Suppressor macrophage (primary cell): Measurements from ENCODE around the gene PCDHGB4.
A peak's percentile ranks its signal among the peaks of the same experiment; 100 is the strongest.
"Not testable (repeated sequence)": the region's sequence is repeated elsewhere in the genome, so short reads cannot be mapped to it uniquely, and the experiment has no call there.

Experiments
- DNase-seq, 4 experiments: peaks; one replicate each; pipeline ENCODE4 v3.0.0-alpha.2; 2020 to 2022
- total RNA-seq, 17 experiments: gene quantifications; one replicate each; lab custom pipeline; 2026; ENCODE audit warnings: mixed read lengths in 6 of 17, inconsistent platforms in 3 of 17; lab: John Stamatoyannopoulos, UW

Gene PCDHGB4
- 0.35 to 1.2 (median 0.54) reads per million in 17 experiments for total RNA-seq

DNA sequence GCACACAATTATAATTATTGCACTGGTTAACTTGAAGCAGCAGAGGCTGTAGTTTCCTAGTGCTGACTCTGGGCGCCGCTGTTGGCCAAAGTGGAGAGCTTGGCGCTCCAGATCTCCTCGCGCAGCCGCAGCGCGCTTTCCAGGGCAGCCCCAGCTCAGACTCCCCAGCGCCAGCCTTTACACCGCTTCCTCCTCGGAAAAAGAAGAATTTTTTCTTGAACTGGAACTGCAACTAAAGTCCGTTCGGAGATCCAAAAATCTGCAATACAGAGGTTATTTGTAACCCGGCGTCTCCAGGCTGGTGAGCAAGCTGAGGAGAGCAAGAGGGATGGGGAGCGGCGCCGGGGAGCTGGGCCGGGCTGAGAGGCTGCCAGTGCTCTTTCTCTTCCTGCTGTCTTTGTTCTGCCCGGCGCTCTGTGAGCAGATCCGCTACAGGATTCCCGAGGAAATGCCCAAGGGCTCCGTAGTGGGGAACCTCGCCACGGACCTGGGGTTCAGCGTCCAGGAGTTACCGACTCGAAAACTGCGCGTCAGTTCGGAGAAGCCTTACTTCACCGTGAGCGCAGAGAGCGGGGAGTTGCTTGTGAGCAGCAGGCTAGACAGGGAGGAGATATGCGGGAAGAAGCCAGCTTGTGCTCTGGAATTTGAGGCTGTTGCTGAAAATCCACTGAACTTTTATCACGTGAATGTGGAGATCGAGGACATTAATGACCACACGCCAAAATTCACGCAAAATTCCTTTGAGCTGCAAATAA, at the start of gene PCDHGB4:
PCDHGB4 (plus strand) TSS at position 142 of the 755 bp plus-strand sequence; CDS start at position 329, 187 bp downstream.
- peak; percentile 19 to 63 (median 42) for DNase-seq

DNA sequence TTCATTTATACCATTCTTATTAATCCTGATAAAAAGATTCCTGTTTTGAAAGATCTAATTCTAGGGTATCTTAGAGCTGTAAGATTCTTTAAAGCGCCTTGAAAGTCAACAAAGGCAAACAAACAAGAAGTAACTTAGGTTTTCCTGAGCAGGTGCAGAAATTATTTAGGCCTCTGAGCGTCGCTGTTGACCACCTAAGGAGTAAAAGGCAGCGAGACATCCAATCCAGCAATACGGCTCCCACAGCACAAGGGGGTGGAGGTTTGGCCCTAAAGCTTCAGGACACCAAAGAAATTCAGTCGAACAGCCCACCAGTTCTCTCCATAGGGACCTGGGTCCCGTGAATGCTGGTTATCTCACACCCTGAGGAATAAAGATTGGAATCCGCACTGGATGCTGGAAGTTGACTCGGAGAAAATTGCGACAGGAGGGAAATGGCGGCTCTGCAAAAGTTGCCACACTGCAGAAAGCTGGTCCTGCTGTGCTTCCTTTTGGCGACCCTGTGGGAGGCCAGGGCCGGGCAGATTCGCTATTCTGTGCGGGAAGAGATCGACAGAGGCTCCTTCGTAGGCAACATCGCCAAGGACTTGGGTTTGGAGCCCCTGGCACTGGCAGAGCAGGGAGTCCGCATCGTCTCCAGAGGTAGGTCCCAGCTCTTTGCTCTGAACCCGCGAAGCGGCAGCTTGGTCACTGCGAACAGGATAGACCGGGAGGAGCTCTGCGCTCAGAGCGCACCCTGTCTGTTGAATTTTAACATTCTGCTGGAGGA, 48.8 kb upstream of the PCDHGB4 start, which contains the start of gene PCDHGA2:
PCDHGA2 (plus strand) TSS at position 223 of the 769 bp plus-strand sequence.
- peak in 1 of 4 experiments; percentile 32 for DNase-seq

DNA sequence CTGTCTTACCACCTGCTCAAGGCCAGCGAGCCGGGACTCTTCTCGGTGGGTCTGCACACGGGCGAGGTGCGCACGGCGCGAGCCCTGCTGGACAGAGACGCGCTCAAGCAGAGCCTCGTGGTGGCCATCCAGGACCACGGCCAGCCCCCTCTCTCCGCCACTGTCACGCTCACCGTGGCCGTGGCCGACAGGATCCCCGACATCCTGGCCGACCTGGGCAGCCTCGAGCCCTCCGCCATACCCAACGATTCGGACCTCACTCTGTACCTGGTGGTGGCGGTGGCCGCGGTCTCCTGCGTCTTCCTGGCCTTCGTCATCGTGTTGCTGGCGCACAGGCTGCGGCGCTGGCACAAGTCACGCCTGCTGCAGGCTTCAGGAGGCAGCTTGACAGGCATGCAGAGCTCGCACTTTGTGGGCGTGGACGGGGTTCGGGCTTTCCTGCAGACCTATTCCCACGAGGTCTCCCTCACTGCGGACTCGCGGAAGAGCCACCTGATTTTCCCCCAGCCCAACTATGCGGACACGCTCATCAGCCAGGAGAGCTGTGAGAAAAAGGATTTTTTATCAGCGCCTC, 46.6 kb upstream of the PCDHGB4 start:
- not testable (repeated sequence) for DNase-seq

DNA sequence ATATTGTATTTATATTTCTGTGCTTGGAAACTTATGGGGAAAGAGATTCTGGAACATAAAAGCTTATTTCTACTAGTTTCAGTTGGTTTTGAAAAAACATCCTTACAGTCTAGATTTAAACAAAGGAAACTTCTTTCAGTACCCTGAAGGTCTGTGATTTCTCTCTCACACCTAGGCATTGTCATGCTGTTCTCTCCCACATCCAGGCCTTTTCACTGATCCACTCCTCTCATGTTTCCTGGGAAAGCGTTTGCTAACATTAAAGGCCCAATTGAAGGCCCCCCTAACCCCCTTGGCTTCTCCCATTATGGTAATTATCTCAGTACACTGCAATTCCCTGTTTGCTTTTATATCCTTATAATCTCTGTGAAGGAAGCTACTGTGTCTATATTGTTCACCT, 44.7 kb upstream of the PCDHGB4 start:
- DNase-seq, result no peak

DNA sequence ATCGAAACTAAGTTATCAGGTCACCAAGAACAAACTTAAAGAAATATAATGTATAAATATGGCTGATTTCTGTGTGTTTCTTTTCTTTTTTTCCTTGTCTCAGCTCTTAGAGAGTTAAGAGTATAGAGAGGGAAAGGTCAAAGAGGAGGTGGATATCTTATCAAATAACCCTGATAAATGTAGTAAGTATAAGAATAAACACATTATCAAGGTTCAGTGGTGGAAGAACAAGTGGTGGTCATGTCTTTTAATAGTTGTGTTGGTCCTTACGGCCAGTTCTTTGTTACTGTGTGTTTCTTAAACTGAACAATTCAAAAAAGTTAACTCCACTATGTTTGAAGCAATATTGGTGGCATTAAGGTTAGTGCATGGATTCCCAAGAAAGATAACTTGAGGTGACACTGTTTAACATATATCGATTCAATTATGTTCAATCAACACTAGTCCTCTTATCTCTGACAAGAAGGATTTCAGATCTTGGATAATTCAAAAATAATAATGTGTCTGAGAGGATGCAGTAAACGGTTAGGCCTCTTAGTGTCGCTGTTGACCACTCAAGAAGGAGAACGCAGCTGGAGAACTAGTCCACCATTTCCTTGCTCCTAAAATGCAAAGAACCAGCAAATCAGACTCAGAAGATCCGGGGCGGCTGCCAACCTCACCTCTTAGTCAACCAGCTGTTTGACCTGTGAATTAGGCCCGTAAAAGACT, 44.1 kb upstream of the PCDHGB4 start, which contains the start of gene PCDHGA3:
PCDHGA3 (plus strand) TSS at position 588 of the 711 bp plus-strand sequence. CDS start 205 bp downstream, outside the sequence.
- peak; percentile 9 to 44 (median 24) for DNase-seq

DNA sequence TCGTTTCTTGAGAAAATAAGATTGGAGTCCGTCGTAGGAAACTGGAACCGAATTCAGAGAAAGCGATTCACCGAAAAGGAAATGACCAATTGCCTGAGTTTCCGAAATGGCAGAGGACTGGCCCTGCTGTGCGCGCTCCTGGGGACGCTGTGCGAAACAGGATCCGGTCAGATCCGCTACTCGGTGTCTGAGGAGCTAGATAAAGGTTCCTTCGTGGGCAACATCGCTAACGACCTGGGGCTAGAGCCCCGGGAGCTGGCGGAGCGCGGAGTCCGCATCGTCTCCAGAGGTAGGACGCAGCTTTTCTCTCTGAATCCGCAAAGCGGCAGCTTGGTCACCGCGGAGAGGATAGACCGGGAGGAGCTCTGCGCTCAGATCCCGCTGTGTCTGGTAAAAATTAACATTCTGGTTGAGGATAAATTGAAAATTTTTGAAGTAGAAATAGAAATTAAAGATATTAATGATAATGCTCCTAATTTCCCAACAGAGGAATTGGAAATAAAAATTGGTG, 43.5 kb upstream of the PCDHGB4 start:
- no peak for DNase-seq

DNA sequence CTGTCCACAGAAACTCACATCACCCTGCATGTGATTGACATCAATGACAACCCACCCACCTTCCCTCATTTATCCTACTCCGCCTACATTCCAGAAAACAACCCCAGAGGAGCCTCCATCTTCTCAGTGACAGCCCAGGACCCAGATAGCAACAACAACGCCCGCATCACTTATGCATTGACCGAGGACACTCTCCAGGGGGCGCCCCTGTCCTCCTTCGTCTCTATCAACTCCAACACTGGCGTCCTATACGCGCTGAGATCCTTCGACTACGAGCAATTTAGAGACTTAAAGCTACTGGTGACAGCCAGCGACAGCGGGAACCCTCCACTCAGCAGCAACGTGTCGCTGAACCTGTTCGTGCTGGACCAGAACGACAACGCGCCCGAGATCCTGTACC, 42.2 kb upstream of the PCDHGB4 start:
- no peak for DNase-seq

DNA sequence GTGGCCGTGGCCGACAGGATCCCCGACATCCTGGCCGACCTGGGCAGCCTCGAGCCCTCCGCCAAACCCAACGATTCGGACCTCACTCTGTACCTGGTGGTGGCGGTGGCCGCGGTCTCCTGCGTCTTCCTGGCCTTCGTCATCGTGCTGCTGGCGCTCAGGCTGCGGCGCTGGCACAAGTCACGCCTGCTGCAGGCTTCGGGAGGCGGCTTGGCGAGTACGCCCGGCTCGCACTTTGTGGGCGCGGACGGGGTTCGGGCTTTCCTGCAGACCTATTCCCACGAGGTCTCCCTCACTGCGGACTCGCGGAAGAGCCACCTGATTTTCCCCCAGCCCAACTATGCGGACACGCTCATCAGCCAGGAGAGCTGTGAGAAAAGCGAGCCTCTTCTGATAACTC, 41.5 kb upstream of the PCDHGB4 start:
- not testable (repeated sequence) for DNase-seq

DNA sequence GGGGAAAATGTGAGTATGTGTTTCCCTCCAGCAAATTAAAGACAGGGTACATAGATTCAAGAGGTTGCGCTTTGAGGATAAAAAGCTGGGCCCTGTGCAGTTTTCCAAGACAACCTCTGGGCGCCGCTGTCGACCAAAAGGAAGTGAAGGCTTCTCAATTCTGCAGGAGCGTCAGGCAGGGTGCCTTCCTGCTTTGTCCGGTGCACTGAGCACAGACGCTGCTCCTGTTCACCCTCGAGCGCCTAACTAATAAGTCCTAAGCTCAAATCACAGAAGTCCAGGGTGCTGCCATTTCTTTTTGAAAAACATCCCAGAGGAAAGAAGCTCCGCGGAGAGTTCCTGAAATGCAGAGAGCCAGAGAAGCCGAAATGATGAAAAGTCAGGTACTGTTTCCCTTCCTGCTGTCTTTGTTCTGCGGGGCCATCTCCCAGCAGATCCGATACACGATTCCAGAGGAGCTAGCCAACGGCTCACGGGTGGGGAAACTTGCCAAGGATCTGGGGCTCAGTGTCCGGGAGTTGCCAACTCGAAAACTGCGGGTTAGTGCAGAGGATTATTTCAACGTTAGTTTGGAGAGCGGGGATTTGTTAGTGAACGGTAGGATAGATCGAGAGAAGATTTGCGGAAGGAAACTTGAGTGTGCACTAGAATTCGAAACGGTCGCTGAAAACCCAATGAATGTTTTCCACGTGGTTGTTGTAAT, 37.4 kb upstream of the PCDHGB4 start, which contains the start of gene PCDHGB1:
PCDHGB1 (plus strand) TSS at position 183 of the 703 bp plus-strand sequence; CDS start at position 345, 162 bp downstream.
- DNase-seq, result peak; percentile 5 to 50 (median 26)

DNA sequence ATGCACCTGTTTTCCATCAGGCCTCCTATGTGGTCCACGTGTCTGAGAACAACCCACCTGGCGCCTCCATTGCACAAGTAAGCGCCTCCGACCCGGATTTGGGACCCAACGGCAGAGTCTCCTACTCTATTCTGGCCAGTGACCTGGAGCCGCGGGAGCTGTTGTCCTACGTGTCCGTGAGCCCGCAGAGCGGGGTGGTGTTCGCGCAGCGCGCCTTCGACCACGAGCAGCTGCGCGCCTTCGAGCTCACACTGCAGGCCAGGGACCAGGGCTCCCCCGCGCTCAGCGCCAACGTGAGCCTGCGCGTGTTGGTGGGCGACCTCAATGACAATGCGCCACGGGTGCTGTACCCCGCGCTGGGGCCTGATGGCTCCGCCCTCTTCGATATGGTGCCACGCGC, 35.9 kb upstream of the PCDHGB4 start:
- DNase-seq, result no peak

DNA sequence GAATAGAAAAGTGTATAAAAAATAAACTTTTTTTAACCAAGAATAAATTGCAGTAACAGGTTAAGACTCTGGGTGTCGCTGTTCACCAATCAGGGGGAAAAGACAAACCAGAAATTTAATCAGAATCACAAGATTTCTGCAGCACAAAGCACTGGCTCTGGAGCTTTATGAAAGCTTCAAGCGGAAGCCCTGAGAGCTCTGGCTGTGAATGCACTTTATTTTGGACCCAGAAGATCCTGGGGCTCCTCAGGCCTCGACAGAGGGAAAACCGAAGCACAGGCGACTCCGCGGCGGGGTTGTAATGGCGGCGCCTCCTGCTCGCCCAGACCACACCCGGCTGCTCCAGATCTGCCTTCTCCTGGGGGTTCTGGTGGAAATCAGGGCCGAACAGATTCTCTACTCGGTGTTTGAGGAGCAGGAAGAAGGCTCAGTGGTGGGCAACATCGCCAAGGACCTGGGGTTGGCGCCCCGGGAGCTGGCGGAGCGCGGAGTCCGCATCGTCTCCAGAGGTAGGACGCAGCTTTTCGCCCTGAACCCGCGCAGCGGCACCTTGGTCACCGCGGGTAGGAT, 32.5 kb upstream of the PCDHGB4 start, which contains the start of gene PCDHGA4:
PCDHGA4 (plus strand) TSS at position 122 of the 570 bp plus-strand sequence; CDS start at position 209, 87 bp downstream.
- DNase-seq, result no peak

DNA sequence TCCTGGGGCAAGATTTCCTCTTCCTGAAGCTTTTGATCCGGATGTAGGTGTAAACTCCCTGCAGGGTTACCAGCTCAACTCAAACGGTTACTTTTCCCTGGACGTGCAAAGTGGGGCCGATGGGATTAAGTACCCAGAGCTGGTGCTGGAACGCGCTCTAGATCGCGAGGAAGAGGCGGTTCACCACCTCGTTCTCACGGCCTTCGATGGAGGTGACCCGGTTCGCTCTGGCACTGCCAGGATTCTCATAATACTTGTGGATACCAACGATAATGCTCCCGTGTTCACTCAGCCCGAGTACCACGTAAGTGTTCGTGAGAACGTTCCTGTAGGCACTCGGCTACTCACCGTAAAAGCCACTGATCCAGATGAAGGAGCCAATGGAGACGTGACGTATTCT, 31.9 kb upstream of the PCDHGB4 start:
- DNase-seq, result no peak

DNA sequence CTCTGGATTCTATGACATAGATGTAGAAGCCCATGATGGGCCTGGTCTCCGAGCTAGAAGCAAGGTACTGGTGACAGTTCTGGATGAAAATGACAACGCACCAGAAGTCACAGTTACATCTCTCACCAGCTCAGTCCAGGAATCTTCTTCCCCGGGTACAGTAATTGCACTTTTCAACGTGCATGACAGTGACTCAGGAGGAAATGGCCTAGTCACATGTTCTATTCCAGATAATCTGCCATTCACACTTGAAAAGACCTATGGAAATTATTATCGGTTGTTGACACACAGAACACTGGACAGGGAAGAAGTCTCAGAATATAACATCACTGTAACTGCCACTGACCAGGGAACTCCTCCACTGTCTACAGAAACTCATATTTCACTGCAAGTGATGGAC, 31.4 kb upstream of the PCDHGB4 start:
- no peak for DNase-seq

DNA sequence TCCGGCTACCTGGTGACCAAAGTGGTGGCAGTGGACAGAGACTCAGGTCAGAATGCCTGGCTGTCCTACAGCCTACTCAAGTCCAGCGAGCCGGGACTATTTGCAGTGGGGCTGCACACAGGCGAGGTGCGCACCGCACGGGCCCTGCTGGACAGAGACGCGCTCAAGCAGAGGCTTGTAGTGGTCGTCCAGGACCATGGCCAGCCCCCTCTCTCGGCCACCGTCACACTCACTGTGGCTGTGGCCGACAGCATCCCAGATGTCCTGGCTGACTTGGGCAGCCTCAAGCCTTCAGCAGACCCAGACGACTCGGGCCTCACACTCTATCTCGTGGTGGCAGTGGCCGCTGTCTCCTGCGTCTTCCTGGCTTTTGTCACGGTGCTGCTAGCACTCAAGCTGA, 30.5 kb upstream of the PCDHGB4 start:
- DNase-seq, result no peak

DNA sequence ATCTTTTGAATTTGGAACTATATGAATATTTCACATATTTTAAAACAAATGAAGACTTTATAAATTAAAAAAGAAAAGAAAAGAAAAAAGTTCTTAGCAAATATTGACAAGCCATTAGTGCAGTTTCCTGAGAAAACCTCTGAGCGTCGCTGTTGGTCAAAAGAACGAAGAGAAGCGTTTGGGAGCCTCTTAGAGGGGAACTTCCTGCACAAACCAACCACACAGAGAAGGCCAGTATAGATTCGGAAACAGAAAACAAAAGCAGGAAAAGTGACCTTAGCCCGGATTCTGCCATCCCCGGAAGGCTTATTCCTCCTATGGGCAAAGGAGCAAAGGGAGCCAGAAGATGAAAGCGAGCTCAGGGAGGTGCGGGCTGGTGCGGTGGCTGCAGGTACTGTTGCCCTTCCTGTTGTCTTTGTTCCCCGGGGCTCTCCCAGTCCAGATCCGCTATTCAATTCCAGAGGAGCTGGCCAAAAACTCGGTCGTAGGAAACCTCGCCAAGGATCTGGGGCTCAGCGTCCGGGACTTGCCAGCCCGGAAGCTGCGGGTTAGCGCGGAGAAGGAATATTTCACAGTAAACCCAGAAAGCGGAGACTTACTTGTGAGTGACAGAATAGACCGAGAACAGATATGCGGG, 27.6 kb upstream of the PCDHGB4 start, which contains the start of gene PCDHGB2:
PCDHGB2 (plus strand) TSS at position 205 of the 637 bp plus-strand sequence; CDS start at position 347, 142 bp downstream.
- DNase-seq, result peak; percentile 18 to 39 (median 31)

DNA sequence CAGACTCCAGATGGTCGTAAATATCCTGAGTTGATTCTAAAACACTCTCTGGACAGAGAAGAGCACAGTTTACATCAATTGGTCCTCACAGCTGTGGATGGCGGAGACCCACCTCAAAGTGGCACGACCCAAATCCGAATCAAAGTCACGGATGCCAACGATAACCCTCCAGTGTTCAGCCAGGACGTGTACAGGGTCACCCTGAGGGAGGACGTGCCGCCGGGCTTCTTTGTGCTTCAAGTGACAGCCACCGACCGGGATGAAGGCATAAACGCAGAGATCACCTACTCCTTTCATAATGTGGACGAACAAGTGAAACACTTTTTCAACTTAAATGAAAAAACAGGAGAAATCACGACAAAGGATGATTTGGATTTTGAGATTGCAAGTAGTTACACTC, 26.8 kb upstream of the PCDHGB4 start:
- DNase-seq, result no peak

DNA sequence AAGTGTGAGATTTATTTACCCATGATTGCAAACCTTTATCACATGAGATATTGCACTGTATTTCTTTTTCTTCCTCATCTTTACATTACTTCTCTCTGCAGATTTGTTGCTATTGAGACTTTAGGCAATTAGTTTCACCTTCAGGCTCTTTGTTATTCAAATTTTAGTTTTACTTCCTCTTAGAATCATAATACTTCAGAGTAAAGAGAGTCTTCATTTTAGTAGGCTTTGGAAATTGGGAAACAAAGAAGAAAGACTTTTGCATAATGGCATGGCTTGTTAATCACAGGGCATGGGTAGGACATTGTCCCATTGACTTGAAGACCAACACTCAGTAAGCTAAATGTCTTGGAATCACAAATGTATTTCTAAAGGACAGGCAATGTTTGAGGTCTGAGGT, 24.8 kb upstream of the PCDHGB4 start:
- no peak for DNase-seq

DNA sequence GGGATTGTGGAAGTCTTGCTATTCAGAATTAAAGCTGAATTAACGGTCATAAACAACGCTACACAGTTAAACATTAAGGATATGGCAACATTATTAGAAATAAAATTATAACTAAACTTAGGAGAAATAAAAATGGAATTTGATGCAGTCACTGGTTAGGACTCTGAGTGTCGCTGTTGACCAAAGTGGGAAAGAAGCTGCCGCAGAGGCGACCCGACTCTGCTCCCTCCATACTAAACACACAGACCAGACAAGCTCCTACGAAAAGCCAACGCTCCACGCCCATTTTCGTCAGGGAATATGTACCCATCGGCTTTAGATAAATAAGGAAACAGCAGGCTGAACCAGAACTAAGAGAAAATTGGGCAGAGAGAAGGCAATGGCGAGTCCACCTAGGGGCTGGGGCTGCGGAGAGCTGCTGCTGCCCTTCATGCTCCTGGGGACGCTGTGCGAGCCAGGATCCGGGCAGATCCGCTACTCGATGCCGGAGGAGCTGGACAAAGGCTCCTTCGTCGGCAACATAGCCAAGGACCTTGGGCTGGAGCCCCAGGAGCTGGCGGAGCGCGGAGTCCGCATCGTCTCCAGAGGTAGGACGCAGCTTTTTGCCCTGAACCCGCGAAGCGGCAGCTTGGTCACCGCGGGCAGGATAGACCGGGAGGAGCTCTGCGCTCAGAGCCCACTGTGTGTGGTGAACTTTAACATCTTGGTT, 23.4 kb upstream of the PCDHGB4 start, which contains the start of gene PCDHGA5:
PCDHGA5 (plus strand) TSS at position 211 of the 709 bp plus-strand sequence; CDS start at position 380, 169 bp downstream.
- DNase-seq, result no peak
